Adrenal gland (tissue), 12 donors: ENCODE results near the gene ANKS1A. TPM values are rescaled to one million over a fixed set of nuclear protein-coding genes. Genes with fewer than 3 reads are reported as not detected.

Experiments used
- DNase-seq, 7 donors: peaks; one replicate each; pipeline ENCODE4 v3.0.0-alpha.2; 2019 to 2020
- H3K27ac ChIP-seq, 5 donors: fragments of 200-600 bp; sonication (generic) in 4 of 5; 1 replicate in 3 of 5; 2 replicates in 2 of 5; pipeline versions ENCODE4 v1.5.1 to v1.8.0; 2016 to 2020; ENCODE audit warnings: mild to moderate bottlenecking in 1 of 5
- H3K27me3 ChIP-seq: fragments of 200-600 bp; 2 replicates; pipeline ENCODE4 v1.8.0; 2021
- H3K36me3 ChIP-seq, 2 donors: fragments of 200-600 bp; replicated peaks in 1 of 2; 1 replicate in 1 of 2; 2 replicates in 1 of 2; pipeline versions ENCODE4 v1.5.1 to v1.8.0; 2018 to 2022
- H3K4me1 ChIP-seq, 2 donors: fragments of 200-600 bp; replicated peaks in 1 of 2; 1 replicate in 1 of 2; 2 replicates in 1 of 2; pipeline versions ENCODE4 v1.5.1 to v1.8.0; 2018 to 2021
- H3K4me3 ChIP-seq, 4 donors: fragments of 200-600 bp; sonication (generic) in 3 of 4; one replicate each; pipeline ENCODE4 v1.5.1; 2016 to 2018
- H3K9me3 ChIP-seq, 3 donors: fragments of 200-600 bp; sonication (generic) in 1 of 3; replicated peaks in 1 of 3; 1 replicate in 2 of 3; 2 replicates in 1 of 3; pipeline versions ENCODE4 v1.5.1 to v1.8.0; 2016 to 2021
- CTCF ChIP-seq, 6 experiments: fragments of 450-650 bp in 4 of 6; fragments of 200-600 bp in 2 of 6; sonication (generic) in 1 of 6; IDR thresholded peaks; 1 replicate in 5 of 6; 2 replicates in 1 of 6; pipeline versions ENCODE4 v1.5.1 to v1.8.0; 2016 to 2021; ENCODE audit warnings: antibody characterized with exemption in 6 of 6, mild to moderate bottlenecking in 2 of 6, moderate library complexity in 1 of 6
- POLR2A ChIP-seq, 2 donors: fragments of 450-650 bp; IDR thresholded peaks; one replicate each; pipeline ENCODE4 v1.6.1; 2017; ENCODE audit warnings: antibody characterized with exemption in 2 of 2, mild to moderate bottlenecking in 2 of 2, moderate library complexity in 1 of 2
- WGBS, 4 donors: extraction: QIAGEN DNeasy Blood & Tissue Kit in 2 of 4; methylation state at CpG; one replicate each; pipeline versions ENCODE4 v1.1.5 to v1.1.7; 2013 to 2017; 5-methylcytosine and 5-hydroxymethylcytosine counted together
- intact Hi-C, 2 donors: fragments of 100-400 bp; cut with DNase I; formaldehyde crosslinking; loops; one replicate each; pipeline versions ENCODE4 v1.14.1 to v1.15.0; 2022 to 2023
- polyA plus RNA-seq, 3 donors: library from polyadenylated mRNA; stranded (reverse); fragments of 200-250 nt in 2 of 3; fragments of 350-450 nt in 1 of 3; fragmentation: Illumina TruSeq in 1 of 3; extraction: RNeasy Lipid Tissue Mini Kit (QIAGEN cat#74804) in 1 of 3; gene quantifications; one replicate each; pipeline ENCODE4 v1.2.3, GENCODE V29; 2013 to 2014
- total RNA-seq, 9 donors: library from RNA; depleted of rRNA in 4 of 9; stranded (reverse); fragments of >200 nt in 4 of 9; fragments of 120-200 nt in 1 of 9; fragmentation: NEBNext Ultra II Directional in 1 of 9; extraction: Animal tissue kit (Norgen Biotek cat#: 25700) in 1 of 9; gene quantifications; one replicate each; pipeline versions ENCODE4 v1.1.0 to v1.2.4, GENCODE V29; 2013 to 2023
- donor health status: healthy with polysubstance abuse.
- donor health status: Bipolar disorder and iron deficiency.
- donor health status: DM: yes; HTN: yes; CAD: no.
- donor health status: DM: no; HTN: no; CAD: no.
- donor health status: DM: no; HTN: no; CAD: no.
- donor health status: DM: yes; HTN: yes; CAD: no.

The ANKS1A gene
- total and polyA plus RNA-seq, 12 donors, result 11.7 to 68.0 (median 42.4) TPM

DNA sequence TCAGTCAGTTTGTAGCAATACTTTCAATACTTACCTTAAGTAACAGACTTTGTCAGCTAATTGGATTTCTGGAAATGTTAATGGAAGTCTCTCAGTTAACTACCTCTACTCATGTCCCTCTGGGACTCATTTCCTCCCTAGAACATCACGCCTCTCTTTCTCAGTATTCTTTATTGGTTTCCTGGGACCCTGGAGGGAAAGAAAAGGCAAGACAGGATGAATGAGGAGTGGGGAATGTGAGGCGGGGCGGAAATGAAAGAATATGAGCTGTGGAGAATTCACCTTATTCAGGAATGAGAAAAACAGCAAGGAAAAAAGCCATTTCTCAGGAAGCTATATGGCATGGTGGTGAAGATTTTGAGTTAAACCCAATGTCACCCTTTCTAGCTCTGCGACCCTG, 62.7 kb downstream of the ANKS1A start:
- Histone ChIP-seq H3K27ac (no peak overlapping the region), H3K27me3 (no peaks in the 10 kb centered on the region), H3K4me3 (no peak overlapping the region), H3K36me3 (no peaks in the 10 kb centered on the region), H3K4me1 (peaks cover 16 to 45% of the 10 kb centered on the region in 2 donors), H3K9me3 (no peaks in the 10 kb centered on the region)
- no peak for DNase-seq
- intact Hi-C loops, result loop anchor here in 1 of 2 donors (10.0 kb wide), 1 partner anchor 57 kb away; no protein-coding TSS in a partner anchor
- TF ChIP-seq POLR2A (IDR thresholded peaks at IDR 0.05) (no peak), CTCF (IDR thresholded peaks at IDR 0.05) (no peak)
- WGBS, 4 donors, result 91 to 94% (median 93%) methylated on average over 4 of the region's 4 CpGs

GRCh38 chr6:34953061-34954025, 64.3 kb downstream of the ANKS1A start:
- Histone ChIP-seq H3K4me1 (peaks cover 32 to 61% of the 10 kb centered on the region in 2 donors), H3K27me3 (no peaks in the 10 kb centered on the region), H3K9me3 (no peaks in the 10 kb centered on the region), H3K36me3 (no peaks in the 10 kb centered on the region), H3K27ac (peak overlapping the region in 2 of 5 donors; percentile 30 to 40), H3K4me3 (no peak overlapping the region)
- no peak for DNase-seq
- intact Hi-C loops, result loop anchor here in 1 of 2 donors (10.0 kb wide), 1 partner anchor 59 kb away; no protein-coding TSS in a partner anchor
- no peak for TF ChIP-seq CTCF (IDR thresholded peaks at IDR 0.05)
- WGBS, 4 donors, result 45 to 65% (median 55%) methylated on average over 2 of the region's 2 CpGs

DNA sequence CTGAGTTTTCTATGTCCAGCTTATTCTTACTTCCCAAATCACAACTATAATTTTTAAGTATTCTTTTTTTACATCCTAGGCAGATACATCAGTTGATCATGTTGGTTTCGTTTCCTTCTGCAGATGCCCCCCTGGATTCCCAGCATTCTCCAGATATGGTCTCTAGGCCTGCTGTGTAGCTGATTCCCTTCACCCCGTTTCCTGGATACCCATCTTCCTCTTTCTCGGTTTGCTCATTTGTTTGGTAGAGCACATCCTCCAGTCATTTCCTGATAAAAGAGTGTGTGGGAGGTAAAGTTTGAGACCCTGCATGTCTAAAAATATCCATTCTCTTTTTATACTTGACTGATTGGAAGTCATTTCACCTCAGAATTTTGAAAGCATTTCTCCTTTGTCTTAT, 66.4 kb downstream of the ANKS1A start:
- no peaks in the 10 kb centered on the region for H3K9me3 ChIP-seq
- intact Hi-C loops, result loop anchor here in 1 of 2 donors (10.0 kb wide), 1 partner anchor 61 kb away; no protein-coding TSS in a partner anchor
- peaks cover 36 to 77% of the 10 kb centered on the region in 2 donors for H3K4me1 ChIP-seq
- 49 to 73% (median 62%) methylated on average over 3 of the region's 3 CpGs for WGBS, 4 donors
- DNase-seq, result peak in 2 of 7 donors; percentile 19 to 37
- H3K4me3 ChIP-seq, result no peak overlapping the region
- no peak for TF ChIP-seq POLR2A (IDR thresholded peaks at IDR 0.05)
- no peak for TF ChIP-seq CTCF (IDR thresholded peaks at IDR 0.05)
- H3K36me3 ChIP-seq, result no peaks in the 10 kb centered on the region
- peak overlapping the region in 2 of 5 donors; percentile 28 to 47 for H3K27ac ChIP-seq
- H3K27me3 ChIP-seq, result no peaks in the 10 kb centered on the region

GRCh38 chr6:34957231-34957783, 68.3 kb downstream of the ANKS1A start:
- peak in 1 of 7 donors; percentile 27 for DNase-seq
- Histone ChIP-seq H3K27ac (peak overlapping the region in 4 of 5 donors; percentile 23 to 54 (median 42)), H3K27me3 (no peaks in the 10 kb centered on the region), H3K4me1 (peaks cover 36 to 80% of the 10 kb centered on the region in 2 donors), H3K36me3 (no peaks in the 10 kb centered on the region), H3K4me3 (no peak overlapping the region), H3K9me3 (no peaks in the 10 kb centered on the region)
- TF ChIP-seq CTCF (IDR thresholded peaks at IDR 0.05) (no peak), POLR2A (IDR thresholded peaks at IDR 0.05) (no peak)
- 48 to 70% (median 53%) methylated on average over 2 of the region's 2 CpGs for WGBS, 4 donors
- intact Hi-C loops, result loop anchor here in 1 of 2 donors (10.0 kb wide), 1 partner anchor 63 kb away; no protein-coding TSS in a partner anchor
